Ishikawa (cell line): Measurements from ENCODE around the gene TMPRSS11E.

Experiments
- CREB1 ChIP-seq: IDR thresholded peaks from 2 replicates; pipeline ENCODE4 v1.6.1; 2012; ENCODE audit warnings: low read depth
- EGR1 ChIP-seq: IDR thresholded peaks from 2 replicates; pipeline ENCODE4 v1.6.1; 2012
- EP300 ChIP-seq: IDR thresholded peaks from 2 replicates; pipeline ENCODE4 v1.6.1; 2012; ENCODE audit warnings: borderline replicate concordance
- FOXM1 ChIP-seq: IDR thresholded peaks from 2 replicates; pipeline ENCODE4 v1.6.1; 2012; ENCODE audit warnings: low read depth, borderline replicate concordance
- MAX ChIP-seq: IDR thresholded peaks from 2 replicates; pipeline ENCODE4 v1.6.1; 2012
- NFIC ChIP-seq: IDR thresholded peaks from 2 replicates; pipeline ENCODE4 v1.6.1; 2012
- RAD21 ChIP-seq: IDR thresholded peaks from 2 replicates; pipeline ENCODE4 v1.6.1; 2012; ENCODE audit warnings: low read depth
- REST ChIP-seq: IDR thresholded peaks from 2 replicates; pipeline ENCODE4 v1.6.1; 2012; ENCODE audit warnings: low read depth, mild to moderate bottlenecking
- TAF1 ChIP-seq: IDR thresholded peaks from 2 replicates; pipeline ENCODE4 v1.6.1; 2012; ENCODE audit warnings: low read depth, mild to moderate bottlenecking
- USF1 ChIP-seq: IDR thresholded peaks from 2 replicates; pipeline ENCODE4 v1.6.1; 2012
- YY1 ChIP-seq: IDR thresholded peaks from 2 replicates; pipeline ENCODE4 v1.6.1; 2012; ENCODE audit warnings: low read depth

- TF ChIP-seq TAF1 (no peak), CREB1 (no peak), RAD21 (no peak), REST (no peak), FOXM1 (no peak), MAX (no peak), EP300 (no peak), EGR1 (no peak), USF1 (no peak), YY1 (no peak), NFIC (no peak)
Observed at GRCh38 chr4:68465058-68465457, 17.8 kb downstream of the TMPRSS11E start.
